Mammary microvascular endothelial cell (primary cell): ENCODE measurements around the gene CASP14. TPM values are rescaled to one million over a fixed set of nuclear protein-coding genes. Genes with fewer than 3 reads are reported as not detected.

Experiments
- total RNA-seq: library from RNA; depleted of rRNA; stranded (reverse); fragments of >200 nt; gene quantifications from 2 replicates; pipeline ENCODE4 v1.2.3, GENCODE V29; 2015

CASP14 gene, protein sequence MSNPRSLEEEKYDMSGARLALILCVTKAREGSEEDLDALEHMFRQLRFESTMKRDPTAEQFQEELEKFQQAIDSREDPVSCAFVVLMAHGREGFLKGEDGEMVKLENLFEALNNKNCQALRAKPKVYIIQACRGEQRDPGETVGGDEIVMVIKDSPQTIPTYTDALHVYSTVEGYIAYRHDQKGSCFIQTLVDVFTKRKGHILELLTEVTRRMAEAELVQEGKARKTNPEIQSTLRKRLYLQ
- total RNA-seq, result not detected in 2 replicates

DNA sequence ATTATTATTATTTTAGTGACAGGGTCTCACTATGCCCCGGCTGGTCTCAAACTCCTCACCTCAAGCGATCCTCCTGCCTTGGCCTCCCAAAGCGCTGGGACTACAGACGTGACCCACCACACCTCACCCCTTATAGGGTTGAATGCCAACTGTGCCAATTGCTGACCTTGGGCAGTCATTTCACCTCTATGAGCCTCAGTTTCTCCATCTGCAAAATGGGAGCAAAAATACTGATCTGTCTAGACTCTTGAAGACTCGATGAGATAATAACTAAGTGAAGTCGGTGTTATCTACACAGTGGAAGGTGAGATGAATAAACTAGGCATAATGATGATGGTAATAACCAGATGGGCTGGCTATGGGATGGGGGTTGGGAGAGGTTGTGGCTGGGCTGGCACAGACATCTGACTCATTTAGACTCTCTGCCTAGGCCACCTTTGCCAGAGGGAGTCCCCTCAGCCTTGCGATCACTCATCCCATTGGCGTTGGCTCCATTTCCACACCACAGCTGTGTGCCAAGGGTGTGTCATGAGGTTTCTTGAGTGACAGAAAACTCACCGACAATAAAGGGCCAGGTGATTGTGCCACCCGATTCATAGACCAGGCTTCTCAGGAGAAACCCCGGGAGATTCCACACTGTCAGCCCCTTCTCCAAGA, at the start of gene CASP14:
Gene CASP14 (plus strand): TSS at position 596 of the 657 bp plus-strand sequence. CDS start 2,772 bp downstream, outside the sequence.

GRCh38 chr19:15081911-15082310, 32.6 kb downstream of the CASP14 start, which contains the start of gene OR1I1:
Gene OR1I1, plus strand, starts transcription at chr19:15082211. Its CDS starts 4,855 bp downstream, at chr19:15087066.

GRCh38 chr19:15107061-15108010, 58.1 kb downstream of the CASP14 start, which contains the start of gene SYDE1:
Gene SYDE1, plus strand, starts transcription at chr19:15107401. Its CDS starts 33 bp downstream, at chr19:15107434.

Other genes starting within 250 kb of the CASP14 start
- gene OR7A5, start 214.3 kb upstream of the CASP14 start, total RNA-seq, result not detected in 2 replicates
- not detected in 2 replicates for gene OR7C1, start 214.3 kb upstream of the CASP14 start, total RNA-seq
- not detected in 2 replicates for gene OR7A10, start 200.6 kb upstream of the CASP14 start, total RNA-seq
- not detected in 2 replicates for gene OR7A17, start 163.3 kb upstream of the CASP14 start, total RNA-seq
- gene OR7C2, start 108.0 kb upstream of the CASP14 start, total RNA-seq, result not detected in 2 replicates
- not detected in 2 replicates for gene SLC1A6, start 69.6 kb upstream of the CASP14 start, total RNA-seq
- gene OR1I1, start 32.7 kb downstream of the CASP14 start, total RNA-seq, result not detected in 2 replicates
- 28.1 and 33.4 TPM in 2 replicates for gene SYDE1, start 57.9 kb downstream of the CASP14 start, total RNA-seq
- 0.34 and 0.40 TPM in 2 replicates for gene NOTCH3, start 151.5 kb downstream of the CASP14 start, total RNA-seq
- 0.07 TPM in 1 of 2 replicates, not detected in the other for gene EPHX3, start 183.0 kb downstream of the CASP14 start, total RNA-seq